ENCODE measurements around the gene FOXL2NB. TPM values are rescaled to one million over a fixed set of nuclear protein-coding genes. Genes with fewer than 3 reads are reported as not detected.

FOXL2NB gene
- total RNA-seq, 2 experiments from 2014 or later, result not detected

DNA sequence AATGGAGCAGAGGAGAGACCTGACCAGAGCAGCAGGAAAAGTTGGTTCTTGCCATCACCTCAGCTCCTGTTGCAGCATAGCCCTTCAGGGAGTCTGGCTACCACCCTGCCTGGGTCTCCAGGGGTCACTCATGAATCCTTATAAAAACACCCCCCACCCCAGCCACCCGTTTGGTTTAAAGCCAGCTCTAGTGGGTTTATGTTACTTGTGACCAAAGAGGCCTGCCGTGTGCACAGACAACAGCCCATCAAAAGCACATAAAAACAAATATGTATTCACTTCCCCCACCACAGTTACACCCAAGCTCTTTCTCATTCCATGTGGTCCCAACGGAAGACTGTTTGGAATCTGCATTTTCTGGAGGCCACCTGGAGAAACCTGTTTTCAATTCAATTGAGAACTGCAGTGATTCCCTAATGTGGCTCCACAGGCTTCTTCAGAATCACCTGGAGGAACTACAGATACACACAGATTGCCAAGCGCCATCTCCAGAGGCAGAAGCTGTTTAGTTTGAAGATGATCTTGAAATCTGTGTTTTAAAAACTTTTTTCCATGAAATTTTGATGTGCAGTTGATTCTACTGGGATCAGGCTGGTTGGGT, 13.8 kb upstream of the FOXL2NB start:
- H3K4me2 ChIP-seq (ENCODE audit: low read length), result no peak overlapping the region
- H3K4me1 ChIP-seq (ENCODE audit: insufficient read depth, low read length, poor library complexity, severe bottlenecking), result peaks cover 6% of the 10 kb centered on the region
- no peaks in the 10 kb centered on the region for H4K20me1 ChIP-seq (ENCODE audit: insufficient read depth, low read length)
- no peaks in the 10 kb centered on the region for H3K9me2 ChIP-seq (ENCODE audit: insufficient read depth, low read length)
- no peak overlapping the region for H3K27ac ChIP-seq (ENCODE audit: low read depth, low read length, poor library complexity, severe bottlenecking)
- ChIA-PET POLR2A (interaction anchor here (0.8 to 1.0 kb wide), 2 partner anchors 157 to 218 kb away, joined by 3 read pairs; no protein-coding TSS in a partner anchor), CTCF (ENCODE audit: unreplicated experiment) (interaction anchor here (0.8 to 2.0 kb wide), 3 partner anchors 10 to 451 kb away, joined by 3 to 12 read pairs (median 4); no protein-coding TSS in a partner anchor)
- BruUV-seq (replicated peaks), result no TSS peak
- intact Hi-C loops (cut with micrococcal nuclease; ENCODE audit: unreplicated experiment), result no loop called here
- TF ChIP-seq, protein P1, sequence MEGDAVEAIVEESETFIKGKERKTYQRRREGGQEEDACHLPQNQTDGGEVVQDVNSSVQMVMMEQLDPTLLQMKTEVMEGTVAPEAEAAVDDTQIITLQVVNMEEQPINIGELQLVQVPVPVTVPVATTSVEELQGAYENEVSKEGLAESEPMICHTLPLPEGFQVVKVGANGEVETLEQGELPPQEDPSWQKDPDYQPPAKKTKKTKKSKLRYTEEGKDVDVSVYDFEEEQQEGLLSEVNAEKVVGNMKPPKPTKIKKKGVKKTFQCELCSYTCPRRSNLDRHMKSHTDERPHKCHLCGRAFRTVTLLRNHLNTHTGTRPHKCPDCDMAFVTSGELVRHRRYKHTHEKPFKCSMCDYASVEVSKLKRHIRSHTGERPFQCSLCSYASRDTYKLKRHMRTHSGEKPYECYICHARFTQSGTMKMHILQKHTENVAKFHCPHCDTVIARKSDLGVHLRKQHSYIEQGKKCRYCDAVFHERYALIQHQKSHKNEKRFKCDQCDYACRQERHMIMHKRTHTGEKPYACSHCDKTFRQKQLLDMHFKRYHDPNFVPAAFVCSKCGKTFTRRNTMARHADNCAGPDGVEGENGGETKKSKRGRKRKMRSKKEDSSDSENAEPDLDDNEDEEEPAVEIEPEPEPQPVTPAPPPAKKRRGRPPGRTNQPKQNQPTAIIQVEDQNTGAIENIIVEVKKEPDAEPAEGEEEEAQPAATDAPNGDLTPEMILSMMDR (conservative IDR thresholded peaks at IDR 0.05; ENCODE audit: low read length), result no peak
- no peak for TF ChIP-seq EZH2phosphoT487 (IDR thresholded peaks at IDR 0.05; ENCODE audit: borderline replicate concordance, low read depth, low read length)
- H3K79me2 ChIP-seq (ENCODE audit: insufficient read depth, low read depth, low read length), result no peaks in the 10 kb centered on the region
- no peaks in the 10 kb centered on the region for H3K36me3 ChIP-seq (ENCODE audit: insufficient read depth, low read length)
- H3K4me3 ChIP-seq (ENCODE audit: low read depth, low read length, poor library complexity, severe bottlenecking), result no peak overlapping the region
- H2AFZ ChIP-seq (ENCODE audit: low read length), result no peak overlapping the region
- H3K9me3 ChIP-seq (ENCODE audit: low read length), result no peaks in the 10 kb centered on the region
- no peak for DNase-seq (ENCODE audit: low spot score)

GRCh38 chr3:138933981-138934691, 12.9 kb upstream of the FOXL2NB start:
- H2AFZ ChIP-seq (ENCODE audit: low read length), result no peak overlapping the region

More at GRCh38 chr3:138933981-138934691, 12.9 kb upstream of the FOXL2NB start:
- DNase-seq (ENCODE audit: low spot score), result no peak
- Histone ChIP-seq H3K9me2 (ENCODE audit: insufficient read depth, low read length) (no peaks in the 10 kb centered on the region), H3K27ac (ENCODE audit: low read depth, low read length, poor library complexity, severe bottlenecking) (no peak overlapping the region), H3K36me3 (ENCODE audit: insufficient read depth, low read length) (no peaks in the 10 kb centered on the region), H3K9me3 (ENCODE audit: low read length) (no peaks in the 10 kb centered on the region), H3K4me2 (ENCODE audit: low read length) (no peak overlapping the region), H4K20me1 (ENCODE audit: insufficient read depth, low read length) (no peaks in the 10 kb centered on the region), H3K79me2 (ENCODE audit: insufficient read depth, low read depth, low read length) (no peaks in the 10 kb centered on the region), H3K4me3 (ENCODE audit: low read depth, low read length, poor library complexity, severe bottlenecking) (no peak overlapping the region), H3K4me1 (ENCODE audit: insufficient read depth, low read length, poor library complexity, severe bottlenecking) (peaks cover 6% of the 10 kb centered on the region)
- no TSS peak for BruUV-seq (replicated peaks)
- intact Hi-C loops (cut with micrococcal nuclease; ENCODE audit: unreplicated experiment), result no loop called here
- POLR2A ChIA-PET, result interaction anchor here (0.6 to 1.0 kb wide), 3 partner anchors 156 to 339 kb away, joined by 3 to 4 read pairs (median 3); no protein-coding TSS in a partner anchor
- CTCF ChIA-PET (ENCODE audit: unreplicated experiment), result interaction anchor here (1.0 to 2.0 kb wide), 2 partner anchors 9 to 11 kb away, joined by 3 to 12 read pairs; no protein-coding TSS in a partner anchor
- TF ChIP-seq, protein P1 (conservative IDR thresholded peaks at IDR 0.05; ENCODE audit: low read length), result no peak
- no peak for TF ChIP-seq EZH2phosphoT487 (IDR thresholded peaks at IDR 0.05; ENCODE audit: borderline replicate concordance, low read depth, low read length)

Data from OCI-LY7 (cell line).